ENCODE data around the gene MMP19. TPM values are rescaled to one million over a fixed set of nuclear protein-coding genes. Genes with fewer than 3 reads are reported as not detected.
A peak's percentile ranks its signal among the peaks of the same experiment; 100 is the strongest.
"Not testable (repeated sequence)": the region's sequence is repeated elsewhere in the genome, so short reads cannot be mapped to it uniquely, and the experiment has no call there.

Gene MMP19
- total and polyA plus RNA-seq, 3 donors from 2014 or later: 1.3 to 6.5 (median 1.3) TPM

GRCh38 chr12:55875704-55876467 lies 33.1 kb upstream of the MMP19 start:
- DNase-seq: peak; percentile 72
- peak overlapping the region; percentile 36 to 46 for H3K27ac ChIP-seq

GRCh38 chr12:55874443-55874842 lies 31.7 kb upstream of the MMP19 start:
- Histone ChIP-seq H3K27me3 (no peaks in the 10 kb centered on the region), H3K9me3 (no peaks in the 10 kb centered on the region), H3K4me1 (peaks cover 9% of the 10 kb centered on the region), H3K36me3 (ENCODE audit: low read depth, missing control alignments) (no peaks in the 10 kb centered on the region), H3K4me3 (no peak overlapping the region), H3K27ac (peak overlapping the region; percentile 15 to 23)
- intact Hi-C loops (cut with DNase I; ENCODE audit: low total_unique reads): no loop called here
- no peak for TF ChIP-seq POLR2A (IDR thresholded peaks at IDR 0.05)
- TF ChIP-seq, protein P1, sequence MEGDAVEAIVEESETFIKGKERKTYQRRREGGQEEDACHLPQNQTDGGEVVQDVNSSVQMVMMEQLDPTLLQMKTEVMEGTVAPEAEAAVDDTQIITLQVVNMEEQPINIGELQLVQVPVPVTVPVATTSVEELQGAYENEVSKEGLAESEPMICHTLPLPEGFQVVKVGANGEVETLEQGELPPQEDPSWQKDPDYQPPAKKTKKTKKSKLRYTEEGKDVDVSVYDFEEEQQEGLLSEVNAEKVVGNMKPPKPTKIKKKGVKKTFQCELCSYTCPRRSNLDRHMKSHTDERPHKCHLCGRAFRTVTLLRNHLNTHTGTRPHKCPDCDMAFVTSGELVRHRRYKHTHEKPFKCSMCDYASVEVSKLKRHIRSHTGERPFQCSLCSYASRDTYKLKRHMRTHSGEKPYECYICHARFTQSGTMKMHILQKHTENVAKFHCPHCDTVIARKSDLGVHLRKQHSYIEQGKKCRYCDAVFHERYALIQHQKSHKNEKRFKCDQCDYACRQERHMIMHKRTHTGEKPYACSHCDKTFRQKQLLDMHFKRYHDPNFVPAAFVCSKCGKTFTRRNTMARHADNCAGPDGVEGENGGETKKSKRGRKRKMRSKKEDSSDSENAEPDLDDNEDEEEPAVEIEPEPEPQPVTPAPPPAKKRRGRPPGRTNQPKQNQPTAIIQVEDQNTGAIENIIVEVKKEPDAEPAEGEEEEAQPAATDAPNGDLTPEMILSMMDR (IDR thresholded peaks at IDR 0.05): no peak
- WGBS, 2 donors: 49 to 62% methylated on average over 2 of the region's 2 CpGs
- no peak for DNase-seq

More at GRCh38 chr12:55875704-55876467, 33.1 kb upstream of the MMP19 start:
- no peaks in the 10 kb centered on the region for H3K27me3 ChIP-seq
- intact Hi-C loops (cut with DNase I; ENCODE audit: low total_unique reads): no loop called here
- H3K4me3 ChIP-seq: no peak overlapping the region
- H3K36me3 ChIP-seq (ENCODE audit: low read depth, missing control alignments): no peaks in the 10 kb centered on the region
- TF ChIP-seq, protein P1 (IDR thresholded peaks at IDR 0.05): no peak
- TF ChIP-seq POLR2A (IDR thresholded peaks at IDR 0.05): no peak
- peaks cover 9% of the 10 kb centered on the region for H3K4me1 ChIP-seq
- no peaks in the 10 kb centered on the region for H3K9me3 ChIP-seq
- 52 to 64% methylated on average over 4 of the region's 4 CpGs for WGBS, 2 donors

GRCh38 chr12:55866454-55867004 lies 23.8 kb upstream of the MMP19 start:
- H3K27ac ChIP-seq; H3K4me1 ChIP-seq; H3K36me3 ChIP-seq (ENCODE audit: low read depth, missing control alignments); H3K4me3 ChIP-seq; H3K9me3 ChIP-seq; DNase-seq; intact Hi-C loops (cut with DNase I; ENCODE audit: low total_unique reads); H3K27me3 ChIP-seq: not testable (repeated sequence)
- 92 to 96% methylated on average over 3 of the region's 3 CpGs for WGBS, 2 donors

DNA sequence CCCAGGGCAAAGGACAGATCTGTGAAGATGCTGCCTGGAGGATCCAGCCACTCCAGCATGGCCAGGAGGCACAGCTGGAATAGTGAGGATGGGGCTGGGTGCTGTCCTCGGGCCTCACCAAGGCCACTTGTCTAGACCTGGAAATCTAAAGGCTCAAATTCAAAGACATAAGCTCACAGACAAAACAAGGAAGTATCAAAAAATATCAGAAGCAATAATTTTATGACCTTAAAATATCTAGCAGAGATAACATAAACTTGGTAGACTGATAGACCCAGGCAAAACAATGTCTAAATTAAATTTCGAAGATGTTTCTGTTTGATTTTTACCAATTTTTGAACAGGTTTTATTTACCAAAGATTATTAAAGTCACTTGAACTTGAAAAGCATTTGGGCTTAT lies 22.6 kb upstream of the MMP19 start:
- intact Hi-C loops (cut with DNase I; ENCODE audit: low total_unique reads): no loop called here
- H3K27ac ChIP-seq: no peak overlapping the region
- DNase-seq: no peak
- WGBS, 2 donors: 72 to 79% methylated on average over 2 of the region's 2 CpGs
- H3K27me3 ChIP-seq: no peaks in the 10 kb centered on the region
- no peak overlapping the region for H3K4me3 ChIP-seq
- no peaks in the 10 kb centered on the region for H3K4me1 ChIP-seq
- no peaks in the 10 kb centered on the region for H3K36me3 ChIP-seq (ENCODE audit: low read depth, missing control alignments)
- no peaks in the 10 kb centered on the region for H3K9me3 ChIP-seq
- no peak for TF ChIP-seq POLR2A (IDR thresholded peaks at IDR 0.05)
- TF ChIP-seq, protein P1 (IDR thresholded peaks at IDR 0.05): no peak

GRCh38 chr12:55862931-55863330 lies 20.2 kb upstream of the MMP19 start:
- DNase-seq; H3K36me3 ChIP-seq (ENCODE audit: low read depth, missing control alignments); H3K4me3 ChIP-seq; H3K4me1 ChIP-seq; intact Hi-C loops (cut with DNase I; ENCODE audit: low total_unique reads); H3K9me3 ChIP-seq; H3K27me3 ChIP-seq; H3K27ac ChIP-seq: not testable (repeated sequence)
- WGBS, 2 donors: 94 to 97% methylated on average over 11 to 13 of the region's 13 CpGs

DNA sequence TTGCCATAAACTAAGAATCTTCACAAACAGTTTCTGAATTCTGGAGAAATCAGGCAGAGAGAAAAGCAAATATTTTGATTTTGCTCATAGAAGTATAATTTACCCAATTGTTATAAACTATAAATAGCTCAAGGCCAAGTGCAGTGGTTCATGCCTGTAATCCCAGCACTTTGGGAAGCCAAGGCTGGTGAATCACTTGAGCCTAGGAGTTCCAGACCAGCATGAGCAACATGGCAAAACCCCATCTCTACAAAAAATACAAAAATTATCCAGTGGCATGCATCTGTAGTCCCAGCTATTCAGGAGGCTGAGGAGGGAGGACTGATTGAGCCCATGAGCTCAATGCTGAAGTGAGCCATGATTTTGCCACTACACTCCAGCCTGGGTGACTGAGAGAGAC lies 19.6 kb upstream of the MMP19 start:
- H3K4me1 ChIP-seq: no peaks in the 10 kb centered on the region
- no peak for TF ChIP-seq POLR2A (IDR thresholded peaks at IDR 0.05)
- TF ChIP-seq, protein P1 (IDR thresholded peaks at IDR 0.05): no peak
- H3K9me3 ChIP-seq: no peaks in the 10 kb centered on the region
- H3K27me3 ChIP-seq: no peaks in the 10 kb centered on the region
- H3K27ac ChIP-seq: no peak overlapping the region
- intact Hi-C loops (cut with DNase I; ENCODE audit: low total_unique reads): no loop called here
- no peak for DNase-seq
- H3K4me3 ChIP-seq: no peak overlapping the region
- H3K36me3 ChIP-seq (ENCODE audit: low read depth, missing control alignments): no peaks in the 10 kb centered on the region

Data from testis (tissue), 3 donors.